GM12865 (cell line): ENCODE results near the gene NYAP1.
"Not testable (repeated sequence)": the region's sequence is repeated elsewhere in the genome, so short reads cannot be mapped to it uniquely, and the experiment has no call there.

Source experiments
- DNase-seq: peaks from one replicate; pipeline ENCODE4 v3.0.0; 2010; ENCODE audit warnings: low read depth
- H3K4me3 ChIP-seq: 2 replicates; pipeline ENCODE4 v1.5.1; 2011; ENCODE audit warnings: mild to moderate bottlenecking, low read depth, low read length, control low read depth
- TF ChIP-seq, protein P1 (sequence below): IDR thresholded peaks from 2 replicates; pipeline ENCODE4 v1.5.1; 2011; ENCODE audit warnings: low read length, control low read depth, low read depth, inconsistent platforms; ENCODE audit not compliant: insufficient read depth; ENCODE audit errors: missing control alignments

NYAP1 gene

DNA sequence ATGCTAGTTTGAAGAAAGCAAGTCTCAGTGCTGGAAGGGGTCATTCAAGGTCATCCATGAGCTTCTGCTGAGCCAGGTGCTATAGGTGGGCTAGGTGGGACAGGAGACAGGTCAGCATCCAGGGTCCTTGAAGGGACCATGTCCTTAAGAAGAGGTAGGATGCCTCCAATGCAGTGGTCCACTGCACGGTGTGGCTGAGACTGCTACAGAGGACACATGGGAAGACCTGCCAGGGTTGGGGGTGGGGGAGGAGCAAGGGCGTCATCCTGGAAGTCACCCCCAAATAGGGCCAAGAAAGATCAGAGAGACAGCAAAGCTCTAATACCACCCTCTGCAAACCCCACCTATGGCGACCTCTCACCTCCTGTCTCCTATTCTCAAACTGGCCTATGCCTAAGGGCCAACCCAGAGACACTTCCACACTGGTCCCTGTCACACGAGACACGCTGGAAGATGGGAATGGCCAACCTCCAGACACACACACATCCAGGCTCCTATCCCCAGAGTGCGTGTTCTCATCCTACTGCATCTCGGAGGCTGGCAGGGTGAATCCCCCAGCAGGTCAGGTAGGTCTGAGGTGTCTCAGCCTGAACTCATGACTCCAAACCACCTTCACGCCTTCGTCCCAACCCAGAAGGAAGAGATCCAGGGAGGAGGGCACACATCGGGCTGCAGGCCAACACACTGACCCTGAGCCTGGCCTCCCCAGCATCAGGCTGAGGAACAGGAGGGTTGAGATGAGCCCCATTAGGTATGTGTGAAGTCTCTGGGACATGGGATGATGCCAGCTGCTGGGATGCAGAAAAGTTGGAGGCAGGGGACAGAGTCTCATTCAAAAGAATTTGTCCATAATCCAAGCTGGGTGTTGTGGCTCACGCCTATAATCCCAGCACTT lies 41.8 kb upstream of the NYAP1 start:
- TF ChIP-seq, protein P1, sequence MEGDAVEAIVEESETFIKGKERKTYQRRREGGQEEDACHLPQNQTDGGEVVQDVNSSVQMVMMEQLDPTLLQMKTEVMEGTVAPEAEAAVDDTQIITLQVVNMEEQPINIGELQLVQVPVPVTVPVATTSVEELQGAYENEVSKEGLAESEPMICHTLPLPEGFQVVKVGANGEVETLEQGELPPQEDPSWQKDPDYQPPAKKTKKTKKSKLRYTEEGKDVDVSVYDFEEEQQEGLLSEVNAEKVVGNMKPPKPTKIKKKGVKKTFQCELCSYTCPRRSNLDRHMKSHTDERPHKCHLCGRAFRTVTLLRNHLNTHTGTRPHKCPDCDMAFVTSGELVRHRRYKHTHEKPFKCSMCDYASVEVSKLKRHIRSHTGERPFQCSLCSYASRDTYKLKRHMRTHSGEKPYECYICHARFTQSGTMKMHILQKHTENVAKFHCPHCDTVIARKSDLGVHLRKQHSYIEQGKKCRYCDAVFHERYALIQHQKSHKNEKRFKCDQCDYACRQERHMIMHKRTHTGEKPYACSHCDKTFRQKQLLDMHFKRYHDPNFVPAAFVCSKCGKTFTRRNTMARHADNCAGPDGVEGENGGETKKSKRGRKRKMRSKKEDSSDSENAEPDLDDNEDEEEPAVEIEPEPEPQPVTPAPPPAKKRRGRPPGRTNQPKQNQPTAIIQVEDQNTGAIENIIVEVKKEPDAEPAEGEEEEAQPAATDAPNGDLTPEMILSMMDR, result no peak
- no peak overlapping the region for H3K4me3 ChIP-seq
- no peak for DNase-seq

- no peak for DNase-seq
- H3K4me3 ChIP-seq, result no peak overlapping the region
- TF ChIP-seq, protein P1, result no peak
Observed at GRCh38 chr7:100443096-100443840, 40.5 kb upstream of the NYAP1 start.

DNA sequence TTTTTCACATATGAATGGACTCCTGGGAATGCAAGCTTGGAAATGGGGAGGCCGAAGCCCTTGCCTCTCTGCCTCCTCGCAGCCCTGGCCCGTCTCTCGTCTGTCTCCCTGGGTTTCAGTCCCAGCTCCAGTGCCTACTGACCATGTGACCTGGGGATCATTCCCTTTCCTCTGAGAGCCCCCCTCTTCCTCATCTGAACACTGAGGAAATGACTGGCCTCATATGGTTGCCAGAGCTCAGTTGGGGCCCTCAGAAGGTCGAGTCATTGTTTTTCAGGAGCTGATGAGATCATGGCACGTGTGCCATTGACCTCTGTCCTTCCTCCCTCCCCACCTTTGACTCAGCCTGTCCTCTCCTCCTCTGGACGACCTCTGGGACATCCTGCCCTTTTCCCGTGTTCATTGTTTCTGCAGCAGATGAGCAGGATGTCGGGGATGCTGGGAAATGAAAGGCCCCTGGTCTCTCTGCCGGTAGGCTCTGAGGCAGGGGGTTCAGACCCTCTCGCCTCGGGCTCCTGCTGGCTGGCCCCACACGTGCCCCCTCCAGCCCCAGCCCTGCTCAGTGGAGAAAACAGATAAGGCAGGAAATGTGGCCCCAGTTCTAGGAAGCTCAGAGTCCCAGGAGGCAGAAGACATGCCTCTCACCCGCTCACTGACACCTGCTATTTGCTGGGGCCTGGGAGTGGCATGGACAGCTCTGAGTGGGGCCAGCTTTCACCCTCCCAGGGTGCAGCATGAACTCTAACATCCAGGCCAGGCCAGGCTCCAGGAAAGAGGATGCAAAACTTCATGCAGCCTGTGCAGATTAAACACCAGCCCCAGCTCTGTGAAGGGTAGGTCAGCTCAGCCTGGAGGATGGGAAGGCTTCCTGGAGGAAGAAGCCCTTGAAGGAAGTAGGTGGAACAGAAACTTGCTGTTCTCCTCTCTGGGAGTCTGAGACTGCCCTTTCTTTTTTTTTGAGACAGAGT lies 39.1 kb upstream of the NYAP1 start:
- no peak overlapping the region for H3K4me3 ChIP-seq
- TF ChIP-seq, protein P1, result no peak
- DNase-seq, result peak; percentile 36

- DNase-seq, result no peak
- no peak overlapping the region for H3K4me3 ChIP-seq
- TF ChIP-seq, protein P1, result no peak
Observed at GRCh38 chr7:100446040-100446439, 37.7 kb upstream of the NYAP1 start.

DNA sequence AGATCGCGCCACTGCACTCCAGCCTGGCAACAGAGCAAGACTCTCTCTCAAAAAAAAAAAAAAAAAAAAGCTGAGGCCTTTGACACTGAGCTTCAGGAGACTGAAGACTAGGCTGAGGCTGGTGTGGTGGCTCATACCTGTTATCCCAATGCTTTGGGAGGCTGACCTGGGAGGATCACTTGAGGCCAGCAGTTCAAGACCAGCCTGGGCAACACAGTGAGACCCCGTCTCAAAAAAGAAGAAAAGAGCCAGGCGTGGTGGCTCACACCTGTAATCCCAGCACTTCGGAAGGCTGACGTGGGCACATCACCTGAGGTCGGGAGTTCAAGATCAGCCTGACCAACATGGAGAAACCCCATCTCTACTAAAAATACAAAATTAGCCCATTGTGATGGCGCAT lies 36.4 kb upstream of the NYAP1 start:
- not testable (repeated sequence) for H3K4me3 ChIP-seq, DNase-seq

GRCh38 chr7:100449190-100449795 lies 34.4 kb upstream of the NYAP1 start:
- no peak for DNase-seq
- no peak overlapping the region for H3K4me3 ChIP-seq
- TF ChIP-seq, protein P1, result no peak
